Liver (tissue), 3 donors: ENCODE results near the gene CDK2AP2.

Source experiments
- ATF3 ChIP-seq: IDR thresholded peaks from 2 replicates; pipeline ENCODE4 v1.6.1; 2016; ENCODE audit warnings: antibody characterized with exemption
- CTCF ChIP-seq: fragments of 150-350 bp; IDR thresholded peaks from 2 replicates; pipeline ENCODE4 v1.5.1; 2017; ENCODE audit warnings: improper control_type of control experiment, low read depth, low read length; ENCODE audit not compliant: missing input control
- FOXA1 ChIP-seq: IDR thresholded peaks from 2 replicates; pipeline ENCODE4 v1.6.1; 2016; ENCODE audit warnings: antibody characterized with exemption
- GABPA ChIP-seq, 2 donors: IDR thresholded peaks in 1 of 2; conservative IDR thresholded peaks in 1 of 2; 2 replicates each; pipeline ENCODE4 v1.6.1; 2016; ENCODE audit warnings: antibody characterized with exemption in 2 of 2, mild to moderate bottlenecking in 1 of 2, moderate library complexity in 1 of 2
- RAD21 ChIP-seq, 2 donors: IDR thresholded peaks; 2 replicates each; pipeline ENCODE4 v1.6.1; 2016; ENCODE audit warnings: antibody characterized with exemption in 2 of 2, mild to moderate bottlenecking in 2 of 2
- REST ChIP-seq: IDR thresholded peaks from 2 replicates; pipeline ENCODE4 v1.6.1; 2016; ENCODE audit warnings: antibody characterized with exemption, mild to moderate bottlenecking
- RXRA ChIP-seq, 2 donors: IDR thresholded peaks; 2 replicates each; pipeline ENCODE4 v1.6.1; 2017 to 2018; ENCODE audit warnings: antibody characterized with exemption in 2 of 2, mild to moderate bottlenecking in 1 of 2
- SP1 ChIP-seq: IDR thresholded peaks from 2 replicates; pipeline ENCODE4 v1.6.1; 2018; ENCODE audit warnings: antibody characterized with exemption, mild to moderate bottlenecking
- TAF1 ChIP-seq: conservative IDR thresholded peaks from 2 replicates; pipeline ENCODE4 v1.6.1; 2016; ENCODE audit warnings: antibody characterized with exemption, mild to moderate bottlenecking
- ZBTB33 ChIP-seq: IDR thresholded peaks from 2 replicates; pipeline ENCODE4 v1.6.1; 2016; ENCODE audit warnings: antibody characterized with exemption
- donor health status: healthy.
- donor health status: healthy.

- TF ChIP-seq RAD21 (IDR thresholded peaks at IDR 0.05) (no peak), CTCF (no peak), SP1 (no peak), ATF3 (no peak), ZBTB33 (no peak), RXRA (IDR thresholded peaks at IDR 0.05) (no peak), GABPA (IDR thresholded peaks at IDR 0.05 in 1 of 2, conservative IDR thresholded peaks at IDR 0.05 in 1 of 2) (no peak), REST (no peak), TAF1 (no peak), FOXA1 (no peak)
These were observed 8.0 kb downstream of the CDK2AP2 start for GRCh38 chr11:67499808-67500483.
